H1 (cell line): ENCODE results near the gene ANKH.

Experiments used
- BRCA1 ChIP-seq: IDR thresholded peaks from 2 replicates; pipeline ENCODE4 v1.6.1; 2012; ENCODE audit warnings: low read depth, low read length, improper control_type of control experiment
- CEBPB ChIP-seq: IDR thresholded peaks from 2 replicates; pipeline ENCODE4 v1.6.1; 2012; ENCODE audit warnings: low read depth, low read length
- CTCF ChIP-seq, 3 experiments: IDR thresholded peaks; 1 replicate in 2 of 3; 2 replicates in 1 of 3; pipeline versions ENCODE4 v1.5.1 to v1.6.1; 2011; ENCODE audit warnings: low read length in 3 of 3, mild to moderate bottlenecking in 3 of 3, inconsistent platforms in 2 of 3, low read depth in 1 of 3, moderate library complexity in 1 of 3; ENCODE audit not compliant: insufficient read depth in 1 of 3; ENCODE audit errors: control extremely low read depth in 1 of 3
- EGR1 ChIP-seq: IDR thresholded peaks from 2 replicates; pipeline ENCODE4 v1.6.1; 2011; ENCODE audit warnings: low read depth, low read length, borderline replicate concordance
- HDAC6 ChIP-seq: IDR thresholded peaks from one replicate; pipeline ENCODE4 v1.7.1; 2012; ENCODE audit warnings: low read depth, mild to moderate bottlenecking, inconsistent platforms, low read length, moderate library complexity
- JUND ChIP-seq: IDR thresholded peaks from 2 replicates; pipeline ENCODE4 v1.6.1; 2011; ENCODE audit warnings: mild to moderate bottlenecking, improper control_type of control experiment, low read length
- MAX ChIP-seq: IDR thresholded peaks from 2 replicates; pipeline ENCODE4 v1.6.1; 2012; ENCODE audit warnings: inconsistent platforms
- POLR2AphosphoS5 ChIP-seq: IDR thresholded peaks from 2 replicates; pipeline ENCODE4 v1.6.1; 2011; ENCODE audit warnings: low read depth, low read length
- RFX5 ChIP-seq: IDR thresholded peaks from 2 replicates; pipeline ENCODE4 v1.6.1; 2011; ENCODE audit warnings: low read depth, low read length, improper control_type of control experiment, borderline replicate concordance
- SP2 ChIP-seq: IDR thresholded peaks from 2 replicates; pipeline ENCODE4 v1.6.1; 2012; ENCODE audit warnings: mild to moderate bottlenecking, low read length, inconsistent platforms

GRCh38 chr5:14674983-14675854 lies 196.4 kb downstream of the ANKH start:
- no peak for TF ChIP-seq RFX5
- no peak for TF ChIP-seq CTCF (IDR thresholded peaks at IDR 0.05; ENCODE audit: control extremely low read depth in 1 of 3, insufficient read depth in 1 of 3, low read depth in 1 of 3, low read length in 3 of 3)
- TF ChIP-seq CEBPB: no peak
- TF ChIP-seq EGR1: no peak
- no peak for TF ChIP-seq POLR2AphosphoS5
- TF ChIP-seq MAX: no peak
- no peak for TF ChIP-seq JUND
- TF ChIP-seq HDAC6: no peak
- TF ChIP-seq SP2: no peak
- no peak for TF ChIP-seq BRCA1
